GM19351 (cell line): Measurements from ENCODE around the gene FNDC5.
A peak's percentile ranks its signal among the peaks of the same experiment; 100 is the strongest.

Source experiments
- ATAC-seq: cut with Tn5 transposase; IDR thresholded peaks from one replicate; pipeline ENCODE4 v1.9.1; 2021; ENCODE audit warnings: mild to moderate bottlenecking, moderate library complexity; ENCODE audit not compliant: unreplicated experiment

The FNDC5 gene

GRCh38 chr1:32817159-32817814 is 53.4 kb downstream of the FNDC5 start, which contains the start of the genes S100PBP and YARS1:
Gene S100PBP (plus strand): TSS chr1:32817653. CDS start chr1:32826100, 8,447 bp downstream.
Gene YARS1 (minus strand): TSS chr1:32817358. CDS start chr1:32817244, 114 bp downstream.
- peak; percentile 75 for ATAC-seq

GRCh38 chr1:32816676-32817158 is 54.0 kb downstream of the FNDC5 start:
- ATAC-seq, result peak; percentile 10

DNA sequence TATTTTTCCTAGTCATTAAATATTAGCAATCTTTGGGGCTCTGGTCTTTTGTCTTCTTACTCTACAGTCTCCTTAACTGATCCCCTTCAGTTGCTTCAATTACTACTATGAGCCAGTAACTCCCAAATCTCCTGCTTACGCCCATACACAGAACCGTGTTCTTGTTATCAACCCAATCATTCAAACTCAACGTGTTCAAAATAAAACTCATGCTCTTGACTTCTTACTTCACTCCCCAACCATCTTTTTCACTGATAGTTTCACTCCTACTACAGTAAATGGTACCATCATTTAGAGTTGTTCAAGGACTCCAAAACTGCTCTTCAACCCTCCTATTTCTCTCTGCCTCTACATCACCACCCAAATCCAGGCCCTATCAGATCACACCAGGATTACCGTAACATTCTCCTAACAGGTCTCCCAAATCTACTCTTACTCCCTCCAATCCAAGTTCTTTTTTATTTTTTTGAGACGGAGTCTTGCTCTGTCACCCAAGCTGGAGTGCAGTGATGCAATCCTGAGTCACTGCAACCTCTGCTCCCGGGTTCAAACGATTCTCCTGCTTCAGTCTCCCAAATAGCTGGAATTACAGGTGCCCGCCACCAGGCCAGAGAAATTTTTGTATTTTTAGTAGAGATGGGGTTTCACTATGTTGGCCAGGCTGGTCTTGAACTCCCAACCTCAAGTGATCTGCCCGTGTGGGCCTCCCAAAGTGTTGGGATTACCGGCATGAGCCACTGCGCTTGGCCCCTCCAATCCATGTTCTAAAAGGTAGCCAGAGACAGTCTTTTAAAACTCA is 56.6 kb downstream of the FNDC5 start:
- ATAC-seq, result no peak
